Adrenal gland (tissue), 5 donors: ENCODE data around the gene USP27X.

Experiments used
- CTCF ChIP-seq, 6 experiments: fragments of 450-650 bp in 4 of 6; fragments of 200-600 bp in 2 of 6; sonication (generic) in 1 of 6; IDR thresholded peaks; 1 replicate in 5 of 6; 2 replicates in 1 of 6; pipeline versions ENCODE4 v1.5.1 to v1.8.0; 2016 to 2021; ENCODE audit warnings: antibody characterized with exemption in 6 of 6, mild to moderate bottlenecking in 2 of 6, moderate library complexity in 1 of 6
- POLR2A ChIP-seq, 2 donors: fragments of 450-650 bp; IDR thresholded peaks; one replicate each; pipeline ENCODE4 v1.6.1; 2017; ENCODE audit warnings: antibody characterized with exemption in 2 of 2, mild to moderate bottlenecking in 2 of 2, moderate library complexity in 1 of 2
- donor health status: DM: no; HTN: no; CAD: no.

DNA sequence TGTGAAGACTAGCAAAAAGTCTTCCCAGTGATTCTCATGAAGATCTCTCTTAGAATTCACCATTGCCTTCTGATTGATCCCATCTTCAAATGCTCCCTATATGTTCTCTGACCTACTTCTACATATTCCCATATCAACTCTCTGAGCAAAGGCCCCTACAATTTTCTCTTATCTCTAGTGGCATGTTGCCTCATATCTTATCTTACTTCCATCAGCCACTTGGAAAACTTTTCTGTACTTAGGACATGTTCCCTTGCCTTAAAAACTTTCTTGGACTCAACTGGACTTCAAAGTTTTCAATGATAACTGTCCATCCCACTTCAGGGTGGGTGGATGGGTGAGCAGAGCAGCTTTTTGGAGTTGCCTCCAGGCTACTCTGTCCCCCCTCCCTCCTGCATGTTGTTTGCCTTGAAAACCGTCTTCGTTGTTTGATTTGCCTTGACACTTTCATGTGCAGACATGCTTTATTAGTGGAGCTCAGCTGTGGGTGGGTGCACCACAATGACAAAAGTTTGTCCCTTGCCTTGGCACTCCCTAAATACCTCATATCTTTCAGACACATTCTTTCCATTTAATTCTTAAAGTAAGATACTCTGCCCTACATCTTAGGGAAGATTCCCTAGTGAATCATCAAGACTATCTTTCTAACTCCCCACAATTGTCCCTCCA lies 18.3 kb upstream of the USP27X start:
- TF ChIP-seq CTCF (IDR thresholded peaks at IDR 0.05) (no peak), POLR2A (IDR thresholded peaks at IDR 0.05) (no peak)
